ENCODE data around the gene TLR8. TPM values are rescaled to one million over a fixed set of nuclear protein-coding genes. Genes with fewer than 3 reads are reported as not detected.
A peak's percentile ranks its signal among the peaks of the same experiment; 100 is the strongest.

Gene TLR8
- total RNA-seq, 2 donors from 2014 or later: 0.41 to 2.4 TPM

DNA sequence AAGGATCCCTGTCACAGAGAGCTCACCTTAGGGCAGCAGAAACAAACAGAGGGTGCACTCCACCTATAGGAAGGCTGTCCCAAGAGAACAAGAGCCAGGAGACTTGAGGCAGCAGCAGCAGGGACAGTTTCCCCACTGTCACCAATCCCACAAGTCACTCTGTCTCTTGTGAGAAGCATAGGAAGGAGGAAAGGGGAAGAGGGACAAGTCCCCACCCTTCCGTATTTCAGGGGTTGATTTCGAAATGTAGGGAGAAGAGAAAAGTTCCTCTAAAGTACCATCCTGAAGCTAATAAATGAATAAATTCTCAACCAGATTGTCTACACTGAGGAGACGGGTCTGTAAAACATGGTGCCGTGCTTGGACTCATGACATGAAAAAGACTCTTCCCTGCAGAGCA is 9.5 kb upstream of the TLR8 start:
- Histone ChIP-seq H3K27ac (no peak overlapping the region), H3K4me1 (no peaks in the 10 kb centered on the region), H3K4me3 (no peak overlapping the region), H3K36me3 (no peaks in the 10 kb centered on the region), H3K27me3 (no peaks in the 10 kb centered on the region), H3K9me3 (no peaks in the 10 kb centered on the region)
- TF ChIP-seq, protein P1, sequence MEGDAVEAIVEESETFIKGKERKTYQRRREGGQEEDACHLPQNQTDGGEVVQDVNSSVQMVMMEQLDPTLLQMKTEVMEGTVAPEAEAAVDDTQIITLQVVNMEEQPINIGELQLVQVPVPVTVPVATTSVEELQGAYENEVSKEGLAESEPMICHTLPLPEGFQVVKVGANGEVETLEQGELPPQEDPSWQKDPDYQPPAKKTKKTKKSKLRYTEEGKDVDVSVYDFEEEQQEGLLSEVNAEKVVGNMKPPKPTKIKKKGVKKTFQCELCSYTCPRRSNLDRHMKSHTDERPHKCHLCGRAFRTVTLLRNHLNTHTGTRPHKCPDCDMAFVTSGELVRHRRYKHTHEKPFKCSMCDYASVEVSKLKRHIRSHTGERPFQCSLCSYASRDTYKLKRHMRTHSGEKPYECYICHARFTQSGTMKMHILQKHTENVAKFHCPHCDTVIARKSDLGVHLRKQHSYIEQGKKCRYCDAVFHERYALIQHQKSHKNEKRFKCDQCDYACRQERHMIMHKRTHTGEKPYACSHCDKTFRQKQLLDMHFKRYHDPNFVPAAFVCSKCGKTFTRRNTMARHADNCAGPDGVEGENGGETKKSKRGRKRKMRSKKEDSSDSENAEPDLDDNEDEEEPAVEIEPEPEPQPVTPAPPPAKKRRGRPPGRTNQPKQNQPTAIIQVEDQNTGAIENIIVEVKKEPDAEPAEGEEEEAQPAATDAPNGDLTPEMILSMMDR (IDR thresholded peaks at IDR 0.05): no peak
- DNase-seq (ENCODE audit: low spot score): no peak

DNA sequence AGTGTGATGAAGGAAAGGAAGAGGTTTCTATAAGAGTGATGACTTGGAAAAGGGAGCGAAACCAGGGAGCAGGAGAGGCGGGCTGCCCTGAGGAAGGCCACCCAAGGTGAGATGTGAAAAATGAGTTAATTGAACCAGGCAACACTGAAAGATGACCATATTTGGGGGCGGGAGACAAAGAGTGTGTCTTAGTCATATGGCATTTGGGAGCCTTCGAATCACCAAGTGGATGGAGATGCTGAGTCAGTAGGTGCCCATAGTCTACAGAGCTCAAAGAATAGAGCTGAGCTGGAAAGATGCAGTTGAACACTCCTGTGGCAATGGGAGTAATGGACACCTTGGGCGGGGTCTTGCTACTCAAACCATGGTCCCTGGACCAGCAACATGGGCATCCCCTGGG is 8.3 kb upstream of the TLR8 start:
- H3K9me3 ChIP-seq: no peaks in the 10 kb centered on the region
- no peaks in the 10 kb centered on the region for H3K27me3 ChIP-seq
- H3K36me3 ChIP-seq: no peaks in the 10 kb centered on the region
- no peak overlapping the region for H3K4me3 ChIP-seq
- no peaks in the 10 kb centered on the region for H3K4me1 ChIP-seq
- TF ChIP-seq, protein P1 (IDR thresholded peaks at IDR 0.05): no peak
- no peak for DNase-seq (ENCODE audit: low spot score)
- H3K27ac ChIP-seq: no peak overlapping the region

DNA sequence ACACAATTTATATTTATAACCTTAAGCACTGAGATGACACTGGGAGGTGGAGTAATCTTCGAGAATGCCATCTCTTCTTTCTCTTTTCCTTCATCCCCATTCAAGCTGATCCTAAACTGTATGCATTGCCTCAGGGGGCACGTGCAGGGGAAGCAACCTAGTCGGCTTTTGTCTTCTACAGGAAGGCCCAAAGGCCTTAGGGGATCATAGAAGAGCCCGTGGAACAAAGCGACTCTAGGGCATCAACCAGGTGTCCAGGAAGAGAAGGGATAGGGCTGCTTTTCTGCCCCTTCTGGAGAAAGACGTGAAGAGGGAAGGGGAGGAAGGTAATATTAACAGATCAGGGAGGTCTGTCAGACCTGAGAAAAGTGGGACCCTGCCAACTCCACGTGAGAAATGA is 6.9 kb upstream of the TLR8 start:
- DNase-seq (ENCODE audit: low spot score): no peak
- Histone ChIP-seq H3K27me3 (no peaks in the 10 kb centered on the region), H3K27ac (no peak overlapping the region), H3K9me3 (no peaks in the 10 kb centered on the region), H3K4me3 (no peak overlapping the region), H3K4me1 (no peaks in the 10 kb centered on the region), H3K36me3 (no peaks in the 10 kb centered on the region)
- TF ChIP-seq, protein P1 (IDR thresholded peaks at IDR 0.05): no peak

DNA sequence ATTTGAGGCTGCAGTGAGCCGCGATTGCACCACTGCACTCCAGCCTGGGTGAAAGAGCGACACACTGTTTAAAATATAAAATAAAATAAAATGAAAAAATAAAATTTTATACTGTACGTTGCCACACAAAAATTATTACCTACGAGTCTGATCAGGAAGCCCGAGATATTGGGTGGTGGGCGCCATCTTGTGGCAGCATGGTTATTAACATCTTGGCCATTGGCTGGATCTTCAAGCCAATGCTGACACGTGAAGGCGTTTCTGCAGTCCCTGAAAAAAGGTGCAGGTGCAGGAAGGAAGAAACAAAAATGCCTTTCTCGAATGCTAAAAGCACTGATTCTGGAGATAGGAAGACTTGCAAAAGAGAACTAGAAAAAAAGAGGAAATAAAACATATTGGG is 4.9 kb upstream of the TLR8 start:
- H3K27me3 ChIP-seq: no peaks in the 10 kb centered on the region
- H3K36me3 ChIP-seq: no peaks in the 10 kb centered on the region
- no peaks in the 10 kb centered on the region for H3K4me1 ChIP-seq
- no peak overlapping the region for H3K4me3 ChIP-seq
- peak; percentile 59 for DNase-seq (ENCODE audit: low spot score)
- TF ChIP-seq, protein P1 (IDR thresholded peaks at IDR 0.05): peak; percentile 56 to 77
- no peak overlapping the region for H3K27ac ChIP-seq
- H3K9me3 ChIP-seq: no peaks in the 10 kb centered on the region

DNA sequence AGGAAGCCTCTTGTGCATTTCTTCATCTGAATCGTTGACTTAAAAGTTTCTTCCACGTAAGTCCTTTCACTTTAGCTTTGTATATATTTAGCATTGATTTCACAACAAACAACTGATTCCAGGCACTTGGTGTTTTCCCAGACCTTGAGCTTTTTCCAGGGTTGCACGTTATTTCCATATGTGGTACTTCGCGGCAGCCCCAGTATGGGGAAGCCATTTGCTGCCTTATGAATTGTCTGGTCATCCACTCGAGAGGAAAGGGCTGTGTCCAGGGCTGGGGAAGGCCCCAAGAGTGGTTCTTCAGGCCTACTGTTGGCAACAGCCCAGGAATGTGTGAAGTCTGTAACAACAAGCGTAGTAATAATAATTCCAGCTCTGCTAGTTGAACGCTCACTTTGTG is 2.8 kb upstream of the TLR8 start:
- H3K36me3 ChIP-seq: no peaks in the 10 kb centered on the region
- TF ChIP-seq, protein P1 (IDR thresholded peaks at IDR 0.05): no peak
- no peak for DNase-seq (ENCODE audit: low spot score)
- H3K27ac ChIP-seq: no peak overlapping the region
- H3K4me1 ChIP-seq: no peaks in the 10 kb centered on the region
- H3K27me3 ChIP-seq: no peaks in the 10 kb centered on the region
- no peaks in the 10 kb centered on the region for H3K9me3 ChIP-seq
- H3K4me3 ChIP-seq: no peak overlapping the region

DNA sequence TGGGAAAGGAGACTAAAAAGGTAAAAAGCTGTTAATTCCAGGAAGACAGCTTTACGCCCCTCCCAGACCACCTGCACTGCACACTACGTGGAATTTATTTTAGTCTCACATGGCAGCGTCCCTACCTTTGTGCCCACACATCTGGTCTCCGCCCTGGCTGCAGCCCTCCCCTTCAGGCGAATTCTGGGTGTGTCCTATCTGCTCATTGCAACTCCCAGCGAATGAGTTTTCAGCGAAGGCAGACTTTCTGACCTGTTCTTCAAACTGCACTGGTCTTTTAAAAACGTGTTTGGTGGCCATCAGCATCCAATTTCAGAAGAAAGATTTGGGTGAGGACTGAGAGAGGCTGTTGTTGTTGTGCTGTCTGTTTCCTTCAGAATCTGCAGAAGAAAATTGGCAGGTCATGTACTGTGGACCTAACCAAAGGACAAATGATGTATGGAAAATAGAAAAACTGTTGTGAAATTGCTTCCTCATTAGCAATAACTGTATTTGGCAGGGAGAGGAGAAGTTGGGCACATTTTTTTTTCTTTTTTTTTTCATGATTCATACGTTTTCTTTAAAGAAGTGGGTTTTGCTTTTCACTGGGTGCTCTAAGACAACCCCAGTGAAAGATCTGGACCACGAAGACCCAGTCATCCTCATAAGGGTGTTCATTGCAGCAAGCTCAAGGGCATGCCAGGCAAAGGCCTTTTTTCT is 4.2 kb downstream of the TLR8 start:
- H3K9me3 ChIP-seq: no peaks in the 10 kb centered on the region
- DNase-seq (ENCODE audit: low spot score): no peak
- no peaks in the 10 kb centered on the region for H3K36me3 ChIP-seq
- TF ChIP-seq, protein P1 (IDR thresholded peaks at IDR 0.05): no peak
- no peak overlapping the region for H3K27ac ChIP-seq
- no peaks in the 10 kb centered on the region for H3K27me3 ChIP-seq
- no peaks in the 10 kb centered on the region for H3K4me1 ChIP-seq
- no peak overlapping the region for H3K4me3 ChIP-seq

Measured in right atrium auricular region (tissue), 2 donors.